Neural progenitor cell (in vitro differentiated cells): ENCODE measurements around the gene PLXNA4.

Experiments
- CTCF ChIP-seq: fragments of 200-600 bp; sonication (generic); IDR thresholded peaks from 2 replicates; pipeline ENCODE4 v1.5.1; 2017; ENCODE audit warnings: antibody characterized with exemption, mild to moderate bottlenecking
- EZH2 ChIP-seq: fragments of 200-600 bp; sonication (generic); IDR thresholded peaks from 2 replicates; pipeline ENCODE4 v1.6.1; 2017; ENCODE audit warnings: antibody characterized with exemption, mild to moderate bottlenecking, moderate library complexity

GRCh38 chr7:132187391-132187790, 388.9 kb downstream of the PLXNA4 start:
- TF ChIP-seq CTCF (no peak), EZH2 (no peak)
